HEK293T (cell line): Measurements from ENCODE around the gene PDZD2.

ENCODE experiments used
- CTCF ChIA-PET: fragments of 350-600 bp; formaldehyde crosslinking; extraction: SDS; loops from one replicate; lab custom pipeline; 2021; ENCODE audit warnings: antibody characterized with exemption, inconsistent platforms; lab: Yijun Ruan, JAX
- POLR2A ChIA-PET: fragments of 350-600 bp; formaldehyde crosslinking; extraction: SDS; loops from one replicate; lab custom pipeline; 2020; ENCODE audit warnings: antibody characterized with exemption, inconsistent platforms; lab: Yijun Ruan, JAX
- DNase-seq: peaks from one replicate; pipeline ENCODE4 v3.0.0; 2012; ENCODE audit warnings: mixed read lengths; ENCODE audit errors: extremely low spot score
- ARNT ChIP-seq: fragments of 450-650 bp; IDR thresholded peaks from 2 replicates; pipeline ENCODE4 v1.6.1; 2017; ENCODE audit warnings: mild to moderate bottlenecking
- BHLHE40 ChIP-seq: fragments of 450-650 bp; IDR thresholded peaks from 2 replicates; pipeline ENCODE4 v1.6.1; 2016; ENCODE audit warnings: mild to moderate bottlenecking, moderate library complexity, borderline replicate concordance
- CTBP1 ChIP-seq: fragments of 450-650 bp; IDR thresholded peaks from 2 replicates; pipeline ENCODE4 v1.6.1; 2016; ENCODE audit warnings: borderline replicate concordance
- ELF4 ChIP-seq: fragments of 450-650 bp; IDR thresholded peaks from 2 replicates; pipeline ENCODE4 v1.6.1; 2017; ENCODE audit warnings: antibody characterized with exemption
- FOXA1 ChIP-seq: fragments of 450-650 bp; IDR thresholded peaks from 2 replicates; pipeline ENCODE4 v1.6.1; 2016; ENCODE audit warnings: mild to moderate bottlenecking
- FOXK2 ChIP-seq: fragments of 450-650 bp; IDR thresholded peaks from 2 replicates; pipeline ENCODE4 v1.6.1; 2016; ENCODE audit warnings: mild to moderate bottlenecking
- FOXM1 ChIP-seq: fragments of 450-650 bp; IDR thresholded peaks from 2 replicates; pipeline ENCODE4 v1.6.1; 2017; ENCODE audit warnings: mild to moderate bottlenecking, borderline replicate concordance
- HDGF ChIP-seq: fragments of 450-650 bp; IDR thresholded peaks from 2 replicates; pipeline ENCODE4 v1.6.1; 2017; ENCODE audit warnings: antibody characterized with exemption, borderline replicate concordance
- L3MBTL2 ChIP-seq: fragments of 450-650 bp; conservative IDR thresholded peaks from 2 replicates; pipeline ENCODE4 v1.6.1; 2016; ENCODE audit warnings: mild to moderate bottlenecking
- LEF1 ChIP-seq: fragments of 450-650 bp; IDR thresholded peaks from 2 replicates; pipeline ENCODE4 v1.6.1; 2017; ENCODE audit warnings: mild to moderate bottlenecking, borderline replicate concordance
- NFRKB ChIP-seq: fragments of 450-650 bp; IDR thresholded peaks from 2 replicates; pipeline ENCODE4 v1.6.1; 2016; ENCODE audit warnings: mild to moderate bottlenecking, moderate library complexity
- SP1 ChIP-seq: fragments of 450-650 bp; IDR thresholded peaks from 2 replicates; pipeline ENCODE4 v1.6.1; 2017
- SUZ12 ChIP-seq: fragments of 450-650 bp; IDR thresholded peaks from 2 replicates; pipeline ENCODE4 v1.6.1; 2016; ENCODE audit warnings: mild to moderate bottlenecking
- TARDBP ChIP-seq: fragments of 450-650 bp; IDR thresholded peaks from 2 replicates; pipeline ENCODE4 v1.6.1; 2016
- ZNF384 ChIP-seq: fragments of 450-650 bp; IDR thresholded peaks from 2 replicates; pipeline ENCODE4 v1.6.1; 2016
- TF ChIP-seq, protein P1 (sequence below): fragments of 450-650 bp; IDR thresholded peaks from 2 replicates; pipeline ENCODE4 v1.6.1; 2016

Gene PDZD2

DNA sequence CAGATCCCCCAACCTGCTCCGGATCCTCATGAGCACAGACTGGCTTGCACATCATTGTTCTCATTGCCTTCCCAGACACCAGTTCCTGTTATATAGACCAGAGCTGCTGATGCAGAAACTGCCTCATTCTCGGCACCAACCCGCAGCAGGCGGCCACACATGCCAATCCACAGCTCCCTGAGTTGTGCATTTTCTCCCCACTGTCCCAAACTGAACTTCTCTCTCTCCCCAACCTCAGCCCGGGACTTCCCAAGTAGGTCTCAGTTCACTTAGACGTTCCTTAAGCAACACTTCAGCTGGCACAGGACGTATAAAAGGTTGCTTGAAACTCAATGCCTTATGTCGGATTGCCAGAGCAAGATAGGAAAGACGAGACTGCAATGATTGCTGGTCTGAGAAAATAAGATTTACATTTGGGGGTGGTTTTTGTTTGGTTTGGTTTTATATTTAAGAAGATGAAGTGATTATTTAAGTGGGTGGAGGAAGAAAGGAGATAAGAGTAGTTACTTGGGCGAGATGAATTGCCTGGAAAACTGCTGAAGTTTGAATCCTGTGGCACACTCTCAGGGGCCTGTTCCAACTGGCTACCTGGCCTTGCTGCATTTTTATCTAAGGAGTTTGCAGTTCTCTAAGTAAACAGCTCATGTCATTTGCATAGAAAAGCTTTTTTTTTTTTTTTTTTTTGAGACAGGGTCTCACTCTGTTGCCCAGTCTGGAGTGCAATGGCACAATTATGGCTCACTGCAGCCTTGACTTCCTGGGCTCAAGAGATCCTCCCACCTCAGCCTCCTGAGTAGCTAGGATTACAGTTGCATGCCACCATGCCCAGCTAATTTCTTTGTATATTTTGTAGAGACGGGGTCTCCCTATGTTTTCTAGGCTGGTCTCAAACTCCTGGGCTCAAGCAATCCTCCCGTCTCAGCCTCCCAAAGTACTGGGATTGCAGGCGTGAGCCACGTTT lies 379.8 kb downstream of the PDZD2 start:
- POLR2A ChIA-PET = no interaction called here
- TF ChIP-seq FOXK2 (no peak), ELF4 (no peak), LEF1 (no peak), CTBP1 (no peak), SP1 (no peak), FOXM1 (no peak), HDGF (no peak), BHLHE40 (no peak), ARNT (no peak), ZNF384 (no peak), L3MBTL2 (no peak), FOXA1 (no peak), NFRKB (no peak), TARDBP (no peak), SUZ12 (no peak)
- TF ChIP-seq, protein P1, sequence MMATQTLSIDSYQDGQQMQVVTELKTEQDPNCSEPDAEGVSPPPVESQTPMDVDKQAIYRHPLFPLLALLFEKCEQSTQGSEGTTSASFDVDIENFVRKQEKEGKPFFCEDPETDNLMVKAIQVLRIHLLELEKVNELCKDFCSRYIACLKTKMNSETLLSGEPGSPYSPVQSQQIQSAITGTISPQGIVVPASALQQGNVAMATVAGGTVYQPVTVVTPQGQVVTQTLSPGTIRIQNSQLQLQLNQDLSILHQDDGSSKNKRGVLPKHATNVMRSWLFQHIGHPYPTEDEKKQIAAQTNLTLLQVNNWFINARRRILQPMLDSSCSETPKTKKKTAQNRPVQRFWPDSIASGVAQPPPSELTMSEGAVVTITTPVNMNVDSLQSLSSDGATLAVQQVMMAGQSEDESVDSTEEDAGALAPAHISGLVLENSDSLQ = no peak
- CTCF ChIA-PET = interaction anchor here (0.6 to 0.7 kb wide), 3 partner anchors 13 to 66 kb away, joined by 3 to 4 read pairs (median 3); no protein-coding TSS in a partner anchor
- no peak for DNase-seq

DNA sequence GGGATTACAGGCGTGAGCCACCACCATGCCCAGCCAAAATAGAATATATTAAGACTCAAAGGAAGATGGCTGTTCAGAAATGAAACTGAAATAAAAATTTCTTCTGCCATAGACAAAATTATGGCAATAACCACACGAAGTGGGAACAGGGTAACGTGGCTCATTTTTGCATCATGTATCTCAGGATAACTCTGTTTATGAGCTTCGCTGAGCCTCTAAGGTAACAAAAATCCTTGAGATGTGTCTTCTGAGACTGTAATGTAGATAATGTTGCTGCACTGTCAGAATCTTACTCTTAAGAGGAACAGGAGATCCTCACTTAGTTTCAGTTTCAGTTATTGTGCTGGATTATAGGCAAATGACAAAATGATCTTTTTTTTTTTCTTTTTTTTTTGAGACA lies 381.3 kb downstream of the PDZD2 start:
- ChIA-PET CTCF (no interaction called here), POLR2A (no interaction called here)
- no peak for TF ChIP-seq ARNT
- TF ChIP-seq NFRKB = no peak
- no peak for TF ChIP-seq FOXM1
- no peak for TF ChIP-seq TARDBP
- TF ChIP-seq FOXK2 = no peak
- no peak for TF ChIP-seq SP1
- TF ChIP-seq BHLHE40 = no peak
- no peak for TF ChIP-seq ZNF384
- TF ChIP-seq SUZ12 = no peak
- no peak for DNase-seq

DNA sequence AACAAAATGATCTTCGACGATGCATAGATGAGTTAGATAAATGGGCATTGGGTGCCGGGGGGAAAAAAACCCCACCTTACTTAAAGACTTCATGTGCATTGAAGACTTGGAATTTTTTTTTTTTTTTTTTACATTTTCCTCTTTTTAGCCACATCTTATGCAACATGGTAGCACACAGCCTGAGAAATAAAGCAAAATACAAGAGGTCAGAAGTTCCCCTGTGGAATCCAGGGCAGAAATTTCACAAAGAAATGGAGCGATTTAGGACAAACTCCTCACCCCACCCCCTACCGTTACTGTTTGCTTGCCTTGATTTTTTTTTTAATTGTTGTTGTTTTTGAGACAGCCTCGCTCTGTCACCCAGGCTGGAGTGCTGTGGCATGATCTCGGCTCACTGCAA lies 382.0 kb downstream of the PDZD2 start:
- CTCF ChIA-PET = no interaction called here
- no peak for TF ChIP-seq TARDBP
- TF ChIP-seq CTBP1 = no peak
- no peak for TF ChIP-seq SP1
- no peak for TF ChIP-seq ARNT
- POLR2A ChIA-PET = no interaction called here
- no peak for DNase-seq

DNA sequence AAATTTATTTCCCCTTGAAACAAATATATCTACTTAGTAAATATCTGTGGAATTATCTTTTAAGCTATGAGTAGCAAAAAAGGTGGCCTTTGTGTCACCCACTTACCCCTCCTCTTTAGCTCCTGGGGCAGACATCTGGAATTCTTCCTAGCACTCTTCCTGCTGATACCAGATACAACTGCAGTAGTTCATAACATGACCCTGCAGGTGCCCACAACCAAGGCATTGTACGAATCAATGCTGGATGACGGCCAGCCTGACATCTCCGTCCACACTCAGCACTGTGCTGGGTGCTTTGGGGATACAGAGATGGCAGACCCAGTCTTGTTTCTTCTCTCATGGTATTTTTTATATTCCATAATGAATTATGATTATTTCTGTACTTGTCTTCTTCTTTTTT lies 382.8 kb downstream of the PDZD2 start:
- ChIA-PET CTCF (no interaction called here), POLR2A (no interaction called here)
- DNase-seq = no peak
- TF ChIP-seq TARDBP (no peak), SP1 (no peak), SUZ12 (no peak), HDGF (no peak), CTBP1 (no peak), LEF1 (no peak), ZNF384 (no peak), NFRKB (no peak), L3MBTL2 (no peak), FOXM1 (no peak)

DNA sequence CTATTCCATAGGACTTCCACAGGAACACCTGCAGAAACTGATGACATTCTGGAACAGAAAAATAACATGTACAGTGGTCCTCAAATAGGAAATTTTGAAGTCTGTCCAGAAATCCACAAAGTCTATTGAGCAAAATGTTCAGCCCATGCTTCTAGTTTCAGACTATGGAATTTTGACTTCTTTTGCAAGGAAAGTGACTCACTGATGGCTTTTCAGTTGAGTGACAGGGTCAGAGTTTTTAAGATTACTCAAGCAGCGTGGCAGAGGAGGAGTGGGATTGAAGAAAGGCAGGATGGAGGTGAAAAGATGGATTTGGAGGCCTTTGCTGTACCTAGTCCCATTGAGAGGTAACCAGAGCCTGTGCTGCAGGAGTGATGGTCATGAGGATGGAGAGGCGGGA lies 383.7 kb downstream of the PDZD2 start:
- DNase-seq = no peak
- ChIA-PET CTCF (no interaction called here), POLR2A (no interaction called here)
- TF ChIP-seq ELF4 (no peak), HDGF (no peak), NFRKB (no peak), FOXM1 (no peak)

DNA sequence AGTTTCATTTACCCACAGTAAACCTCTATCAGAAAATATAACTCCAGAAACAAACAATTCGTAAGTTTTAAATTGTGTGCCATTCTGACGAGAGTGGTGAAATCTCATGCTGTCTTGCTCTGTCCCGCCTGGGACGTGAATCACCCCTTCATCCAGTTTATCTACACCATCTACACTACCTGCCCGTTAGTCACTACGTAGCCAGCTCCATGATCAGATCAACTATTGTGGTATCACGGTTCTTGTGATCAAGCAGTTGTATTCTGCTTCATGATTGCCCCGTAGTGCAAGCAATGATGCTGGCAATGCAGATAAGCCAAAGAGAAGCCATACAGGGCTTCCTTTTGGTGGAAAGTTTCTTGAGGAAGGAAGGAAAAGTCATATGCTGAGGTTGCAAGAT lies 384.9 kb downstream of the PDZD2 start:
- TF ChIP-seq LEF1 = no peak
- TF ChIP-seq L3MBTL2 = no peak
- no peak for TF ChIP-seq ELF4
- TF ChIP-seq SP1 = no peak
- no peak for TF ChIP-seq CTBP1
- TF ChIP-seq SUZ12 = no peak
- no peak for TF ChIP-seq BHLHE40
- no peak for TF ChIP-seq NFRKB
- no peak for TF ChIP-seq HDGF
- no peak for TF ChIP-seq FOXK2
- no peak for TF ChIP-seq FOXM1
- TF ChIP-seq ZNF384 = no peak
- TF ChIP-seq FOXA1 = no peak
- TF ChIP-seq TARDBP = no peak
- TF ChIP-seq, protein P1 = no peak
- no peak for TF ChIP-seq ARNT
- ChIA-PET POLR2A (no interaction called here), CTCF (interaction anchor here (0.5 kb wide), 1 partner anchor 14 kb away, joined by 3 read pairs; no protein-coding TSS in a partner anchor)
- DNase-seq = no peak

DNA sequence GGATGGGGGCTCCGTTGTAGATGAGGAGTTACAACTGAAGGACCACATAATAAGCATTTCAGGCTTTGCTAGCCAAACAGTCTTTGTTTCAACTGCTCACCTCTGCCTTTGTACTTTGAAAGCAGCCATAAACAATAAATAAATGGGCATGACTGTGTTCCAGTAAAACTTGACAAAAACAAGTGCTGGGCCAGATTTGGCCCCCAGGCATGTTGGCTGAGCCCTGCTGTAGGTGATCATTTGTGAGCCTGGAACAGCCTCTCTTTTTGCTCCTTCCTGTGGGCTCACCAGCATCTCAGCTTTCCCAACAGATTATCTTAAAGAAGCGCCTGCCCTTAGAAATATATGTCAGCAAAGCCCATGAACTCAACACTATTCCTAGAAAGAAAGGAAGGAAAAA lies 385.8 kb downstream of the PDZD2 start:
- ChIA-PET CTCF (interaction anchor here (1.1 kb wide), 1 partner anchor 18 kb away, joined by 3 read pairs; no protein-coding TSS in a partner anchor), POLR2A (no interaction called here)
- no peak for DNase-seq
- TF ChIP-seq FOXA1 = no peak
- TF ChIP-seq CTBP1 = no peak
- TF ChIP-seq FOXK2 = no peak
- no peak for TF ChIP-seq L3MBTL2
- TF ChIP-seq SP1 = no peak
- TF ChIP-seq ZNF384 = no peak
- TF ChIP-seq SUZ12 = no peak
- no peak for TF ChIP-seq ELF4
- no peak for TF ChIP-seq HDGF
- TF ChIP-seq LEF1 = no peak
- no peak for TF ChIP-seq NFRKB
- no peak for TF ChIP-seq FOXM1
- TF ChIP-seq BHLHE40 = no peak
- no peak for TF ChIP-seq ARNT
- TF ChIP-seq, protein P1 = no peak
- TF ChIP-seq TARDBP = no peak
